PC-9 (cell line): ENCODE data around the gene FCSK.

Experiments
- EZH2 ChIP-seq: fragments of 200-600 bp; sonication (generic); IDR thresholded peaks from 2 replicates; pipeline ENCODE4 v1.8.0; 2017; ENCODE audit warnings: antibody characterized with exemption, low read depth
- TF ChIP-seq, protein P1 (sequence below): fragments of 200-600 bp; sonication (generic); conservative IDR thresholded peaks from 2 replicates; pipeline ENCODE4 v1.6.1; 2017; ENCODE audit warnings: mixed run types, antibody characterized with exemption, mild to moderate bottlenecking, moderate library complexity

GRCh38 chr16:70468776-70469525 is 14.6 kb downstream of the FCSK start:
- TF ChIP-seq, protein P1, sequence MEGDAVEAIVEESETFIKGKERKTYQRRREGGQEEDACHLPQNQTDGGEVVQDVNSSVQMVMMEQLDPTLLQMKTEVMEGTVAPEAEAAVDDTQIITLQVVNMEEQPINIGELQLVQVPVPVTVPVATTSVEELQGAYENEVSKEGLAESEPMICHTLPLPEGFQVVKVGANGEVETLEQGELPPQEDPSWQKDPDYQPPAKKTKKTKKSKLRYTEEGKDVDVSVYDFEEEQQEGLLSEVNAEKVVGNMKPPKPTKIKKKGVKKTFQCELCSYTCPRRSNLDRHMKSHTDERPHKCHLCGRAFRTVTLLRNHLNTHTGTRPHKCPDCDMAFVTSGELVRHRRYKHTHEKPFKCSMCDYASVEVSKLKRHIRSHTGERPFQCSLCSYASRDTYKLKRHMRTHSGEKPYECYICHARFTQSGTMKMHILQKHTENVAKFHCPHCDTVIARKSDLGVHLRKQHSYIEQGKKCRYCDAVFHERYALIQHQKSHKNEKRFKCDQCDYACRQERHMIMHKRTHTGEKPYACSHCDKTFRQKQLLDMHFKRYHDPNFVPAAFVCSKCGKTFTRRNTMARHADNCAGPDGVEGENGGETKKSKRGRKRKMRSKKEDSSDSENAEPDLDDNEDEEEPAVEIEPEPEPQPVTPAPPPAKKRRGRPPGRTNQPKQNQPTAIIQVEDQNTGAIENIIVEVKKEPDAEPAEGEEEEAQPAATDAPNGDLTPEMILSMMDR: no peak
- TF ChIP-seq EZH2: no peak
